T-helper 1 cell (primary cell): ENCODE results near the gene GRM1.

ENCODE experiments used
- DNase-seq, 5 donors: peaks; one replicate each; pipeline ENCODE4 v3.0.0-alpha.2; 2012 to 2020

The GRM1 gene

GRCh38 chr6:146397638-146398037 is 368.8 kb downstream of the GRM1 start:
- DNase-seq: no peak

GRCh38 chr6:146402476-146402875 is 373.6 kb downstream of the GRM1 start:
- no peak for DNase-seq

GRCh38 chr6:146408583-146408982 is 379.7 kb downstream of the GRM1 start:
- no peak for DNase-seq

GRCh38 chr6:146410851-146411595 is 382.2 kb downstream of the GRM1 start:
- no peak for DNase-seq

- no peak for DNase-seq
Observed at GRCh38 chr6:146419576-146419975, 390.7 kb downstream of the GRM1 start.

GRCh38 chr6:146420255-146420654 is 391.4 kb downstream of the GRM1 start:
- no peak for DNase-seq

GRCh38 chr6:146422789-146423375 is 394.0 kb downstream of the GRM1 start:
- no peak for DNase-seq

- no peak for DNase-seq
Observed at GRCh38 chr6:146423452-146423851, 394.6 kb downstream of the GRM1 start.

- no peak for DNase-seq
Observed at GRCh38 chr6:146426516-146426915, 397.7 kb downstream of the GRM1 start.

GRCh38 chr6:146429831-146430230 is 401.0 kb downstream of the GRM1 start:
- no peak for DNase-seq

- DNase-seq: no peak
Observed at GRCh38 chr6:146433881-146434731, 405.2 kb downstream of the GRM1 start.

- no peak for DNase-seq
Observed at GRCh38 chr6:146434732-146435390, 406.0 kb downstream of the GRM1 start.

- DNase-seq: no peak
Observed at GRCh38 chr6:146441907-146442306, 413.0 kb downstream of the GRM1 start.

- no peak for DNase-seq
Observed at GRCh38 chr6:146444189-146444588, 415.3 kb downstream of the GRM1 start.

- no peak for DNase-seq
Observed at GRCh38 chr6:146445233-146445632, 416.4 kb downstream of the GRM1 start.

- no peak for DNase-seq
Observed at GRCh38 chr6:146456886-146457285, 428.0 kb downstream of the GRM1 start.

- no peak for DNase-seq
Observed at GRCh38 chr6:146460941-146461340, 432.1 kb downstream of the GRM1 start.

- no peak for DNase-seq
Observed at GRCh38 chr6:146470091-146470770, 441.4 kb downstream of the GRM1 start.

- DNase-seq: no peak
Observed at GRCh38 chr6:146472918-146473317, 444.1 kb downstream of the GRM1 start.

- no peak for DNase-seq
Observed at GRCh38 chr6:146481527-146481926, 452.7 kb downstream of the GRM1 start.

- DNase-seq: no peak
Observed at GRCh38 chr6:146484411-146484810, 455.5 kb downstream of the GRM1 start.
